DND-41 (cell line): ENCODE measurements around the gene EXOC4.

Experiments used
- EZH2 ChIP-seq: IDR thresholded peaks from 3 replicates; pipeline ENCODE4 v1.6.1; 2012; ENCODE audit warnings: borderline replicate concordance, low read depth, mild to moderate bottlenecking, moderate library complexity, low read length, inconsistent platforms; ENCODE audit not compliant: severe bottlenecking
- TF ChIP-seq, protein P1 (sequence below): IDR thresholded peaks from 2 replicates; pipeline ENCODE4 v1.5.1; 2012; ENCODE audit warnings: borderline replicate concordance, low read length, moderate library complexity, mild to moderate bottlenecking; ENCODE audit not compliant: poor library complexity, severe bottlenecking; ENCODE audit errors: extremely low read depth

DNA sequence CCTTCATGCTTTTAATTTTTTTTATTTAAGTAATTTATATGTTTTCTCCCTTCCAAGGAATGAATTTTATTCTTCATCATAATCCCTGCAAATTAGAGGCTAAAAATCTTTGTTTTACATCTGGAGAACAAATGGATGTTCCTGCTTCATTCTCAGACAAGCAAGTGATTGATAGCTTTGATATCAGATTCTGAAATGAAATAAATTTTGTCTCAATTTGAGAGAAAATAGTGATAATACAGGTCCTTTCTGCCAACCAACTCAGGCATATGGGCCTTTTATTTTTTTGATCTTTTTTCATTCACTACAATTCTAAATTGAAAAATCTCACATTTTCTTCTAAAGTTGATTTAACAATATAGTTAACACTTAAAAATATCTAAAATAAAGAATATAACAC, 427.1 kb downstream of the EXOC4 start:
- TF ChIP-seq, protein P1, sequence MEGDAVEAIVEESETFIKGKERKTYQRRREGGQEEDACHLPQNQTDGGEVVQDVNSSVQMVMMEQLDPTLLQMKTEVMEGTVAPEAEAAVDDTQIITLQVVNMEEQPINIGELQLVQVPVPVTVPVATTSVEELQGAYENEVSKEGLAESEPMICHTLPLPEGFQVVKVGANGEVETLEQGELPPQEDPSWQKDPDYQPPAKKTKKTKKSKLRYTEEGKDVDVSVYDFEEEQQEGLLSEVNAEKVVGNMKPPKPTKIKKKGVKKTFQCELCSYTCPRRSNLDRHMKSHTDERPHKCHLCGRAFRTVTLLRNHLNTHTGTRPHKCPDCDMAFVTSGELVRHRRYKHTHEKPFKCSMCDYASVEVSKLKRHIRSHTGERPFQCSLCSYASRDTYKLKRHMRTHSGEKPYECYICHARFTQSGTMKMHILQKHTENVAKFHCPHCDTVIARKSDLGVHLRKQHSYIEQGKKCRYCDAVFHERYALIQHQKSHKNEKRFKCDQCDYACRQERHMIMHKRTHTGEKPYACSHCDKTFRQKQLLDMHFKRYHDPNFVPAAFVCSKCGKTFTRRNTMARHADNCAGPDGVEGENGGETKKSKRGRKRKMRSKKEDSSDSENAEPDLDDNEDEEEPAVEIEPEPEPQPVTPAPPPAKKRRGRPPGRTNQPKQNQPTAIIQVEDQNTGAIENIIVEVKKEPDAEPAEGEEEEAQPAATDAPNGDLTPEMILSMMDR: no peak
- no peak for TF ChIP-seq EZH2
